GM21447 (cell line): Measurements from ENCODE around the gene ADCY5.

Source experiments
- ATAC-seq: cut with Tn5 transposase; IDR thresholded peaks from one replicate; pipeline ENCODE4 v1.9.1; 2021; ENCODE audit not compliant: unreplicated experiment

ADCY5 gene

DNA sequence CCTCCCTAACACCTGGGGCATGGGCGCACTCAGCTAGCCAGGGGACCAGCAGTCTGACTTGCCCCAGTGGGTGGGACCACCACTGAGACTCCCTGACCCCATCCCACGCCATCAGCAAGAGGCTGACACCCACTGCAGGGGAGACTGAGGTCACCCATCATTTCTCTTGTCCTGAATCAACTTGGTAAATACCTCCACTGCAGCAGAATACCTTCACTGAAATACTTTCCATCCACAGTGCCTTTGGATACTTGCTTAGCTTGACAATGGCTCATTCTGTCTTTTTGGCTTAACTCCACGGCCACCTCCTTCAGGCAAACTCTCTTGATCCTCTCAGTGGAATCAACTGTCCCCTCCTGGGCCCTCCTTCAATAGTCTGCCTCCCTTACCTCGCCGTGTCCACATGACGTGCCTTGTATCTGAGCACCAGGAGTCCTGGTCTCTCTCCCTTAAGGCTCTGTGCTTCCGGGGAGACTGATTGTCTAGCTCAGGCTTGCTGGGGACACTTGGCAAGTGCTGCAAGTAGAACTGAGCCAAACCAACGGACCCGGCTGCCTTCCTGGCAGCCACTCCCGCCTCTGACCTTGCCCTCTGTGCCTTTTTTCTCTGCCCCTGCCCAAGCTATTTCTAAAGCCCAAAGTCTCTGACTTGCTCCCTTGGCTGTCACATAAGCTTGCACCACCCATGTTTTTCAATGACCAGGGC is 119.1 kb downstream of the ADCY5 start:
- no peak for ATAC-seq

DNA sequence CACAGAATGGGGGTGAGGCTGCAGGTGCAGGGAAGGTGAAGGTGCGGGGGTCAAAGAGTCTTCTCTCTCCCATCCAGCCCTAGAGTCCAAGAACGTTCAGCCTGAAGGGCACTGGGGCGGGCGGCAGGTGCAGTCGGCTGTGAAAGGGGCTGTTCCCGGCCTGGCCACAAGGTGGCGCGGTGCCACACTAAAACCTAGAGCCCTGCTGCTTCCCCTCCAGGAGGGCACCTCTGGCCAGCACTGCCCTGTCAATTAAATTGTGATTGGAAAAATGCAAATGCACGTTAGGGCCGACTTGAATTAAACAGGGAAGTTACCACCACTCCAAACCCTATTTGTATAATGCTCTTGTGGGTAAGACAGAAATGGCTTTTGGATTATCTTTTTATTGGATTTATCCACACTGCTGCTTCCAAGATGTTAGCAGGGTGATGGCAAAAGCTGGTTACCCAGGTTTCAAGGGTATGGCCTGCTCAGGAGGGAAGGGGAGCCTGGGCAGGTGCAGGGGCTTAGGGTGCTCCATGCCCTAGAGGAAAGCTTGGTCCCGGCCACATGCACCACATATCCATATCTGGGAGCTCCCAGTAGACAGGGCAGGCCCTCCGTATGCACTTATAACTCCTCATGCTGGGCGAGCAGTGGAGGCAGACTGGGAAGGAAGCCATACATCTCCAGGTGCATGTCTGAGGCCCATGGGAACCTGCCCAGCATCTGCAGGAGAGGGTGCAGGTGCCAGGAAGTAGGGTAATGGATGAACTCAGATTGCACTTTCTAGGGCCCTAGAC is 119.8 kb downstream of the ADCY5 start:
- no peak for ATAC-seq

- no peak for ATAC-seq
Measured at GRCh38 chr3:123327956-123328850, 120.7 kb downstream of the ADCY5 start.

GRCh38 chr3:123327480-123327879 is 121.4 kb downstream of the ADCY5 start:
- no peak for ATAC-seq

DNA sequence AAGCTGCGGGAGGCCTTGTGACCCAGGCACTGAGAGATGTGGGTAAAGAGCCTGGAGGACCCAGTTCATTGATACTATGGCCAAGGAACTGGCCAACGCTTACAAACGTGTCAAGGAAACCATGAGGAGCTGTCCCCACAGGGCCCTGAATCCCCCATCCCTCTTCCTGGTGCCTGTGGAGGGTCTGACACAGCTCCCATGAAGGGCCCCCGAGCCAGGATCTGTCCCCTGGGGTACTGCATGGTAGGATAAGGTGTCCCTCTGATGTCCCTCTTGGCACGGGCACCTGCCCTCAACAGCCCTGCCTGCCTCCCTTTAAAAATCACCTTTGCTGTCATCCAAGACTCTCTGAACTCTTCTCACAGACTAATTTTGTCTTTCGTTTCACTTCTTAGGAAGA is 122.4 kb downstream of the ADCY5 start:
- ATAC-seq, result no peak

GRCh38 chr3:123325766-123326256 is 123.1 kb downstream of the ADCY5 start:
- no peak for ATAC-seq

DNA sequence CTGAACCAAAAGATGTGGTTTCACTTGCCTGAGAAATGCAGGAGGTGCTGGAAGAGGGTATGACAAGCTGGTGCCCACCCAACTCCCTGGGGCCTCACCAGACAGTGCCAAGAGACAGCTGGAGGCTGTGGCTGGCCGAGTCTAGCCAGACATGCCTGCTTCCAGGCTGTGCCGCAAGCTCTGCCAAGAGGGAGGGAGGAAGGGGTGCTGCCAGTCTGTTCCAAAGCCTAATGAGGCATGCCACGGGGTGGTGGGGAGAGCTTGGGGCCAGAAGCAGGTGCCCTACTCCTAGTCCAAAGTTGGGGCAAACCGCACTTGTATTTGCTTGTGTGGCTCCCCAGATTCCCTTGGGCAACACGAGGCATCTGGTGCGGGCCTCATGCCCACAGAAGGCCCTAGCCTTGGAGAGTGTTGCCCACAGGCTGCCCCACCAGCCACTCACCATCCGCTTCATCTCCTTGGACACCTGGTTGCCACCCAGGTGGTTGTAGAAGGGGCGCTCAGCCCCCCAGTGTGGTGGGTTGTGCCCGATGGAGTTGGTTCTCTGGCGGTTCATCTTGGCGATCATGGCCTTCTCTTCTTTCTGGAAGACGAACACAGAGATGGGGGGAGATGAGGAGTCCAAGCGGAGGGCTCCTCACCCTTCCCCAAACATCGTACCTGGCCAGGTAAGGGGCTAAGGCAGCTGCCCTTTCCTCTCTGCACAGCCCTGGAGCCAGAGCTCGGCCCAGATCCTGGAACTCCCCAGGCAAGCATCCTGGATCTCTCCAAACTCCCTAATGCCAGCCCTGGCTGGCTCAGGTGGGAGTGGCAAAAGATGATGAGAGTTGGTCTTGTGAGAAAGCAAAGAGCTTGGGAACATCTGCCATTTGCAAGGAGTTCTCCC is 123.8 kb downstream of the ADCY5 start:
- no peak for ATAC-seq

DNA sequence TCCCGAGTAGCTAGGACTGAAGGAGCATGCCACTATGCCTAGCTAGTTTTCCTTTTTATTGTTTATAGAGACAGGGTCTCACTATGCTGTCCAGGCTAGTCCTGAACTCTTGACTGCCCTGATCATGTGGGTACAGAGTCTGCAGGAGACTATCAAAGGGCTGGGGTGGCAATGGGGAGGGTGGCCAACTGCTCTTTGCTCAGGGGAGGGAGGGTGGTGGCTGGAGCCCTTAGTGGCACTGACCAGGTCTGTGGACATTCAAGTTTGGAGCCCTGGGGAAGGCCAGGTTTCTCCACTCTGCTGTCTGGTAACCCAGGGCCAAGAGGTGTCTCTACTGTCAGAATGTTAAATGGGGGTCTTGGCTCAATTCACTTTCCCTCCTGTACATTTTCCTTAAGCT is 125.1 kb downstream of the ADCY5 start:
- no peak for ATAC-seq

DNA sequence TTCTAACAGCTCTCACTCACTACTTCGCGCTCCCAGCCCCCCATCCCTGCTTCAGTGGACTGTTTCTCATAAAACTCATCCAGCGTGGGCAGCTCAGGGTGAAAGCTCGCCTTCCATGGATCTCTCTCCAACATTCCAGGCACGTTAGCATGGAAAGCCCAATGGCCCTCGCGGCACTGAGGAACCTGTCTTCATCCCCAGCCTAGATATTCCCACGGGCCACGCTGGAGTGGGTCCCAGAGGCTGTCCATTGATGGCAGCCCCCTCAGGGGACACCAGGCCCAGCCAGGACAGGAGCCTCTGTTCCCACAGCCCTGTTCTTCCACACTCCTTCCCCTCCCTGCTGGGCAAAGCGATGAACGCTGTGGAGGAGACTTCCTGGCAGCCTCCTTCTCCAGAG is 126.0 kb downstream of the ADCY5 start:
- no peak for ATAC-seq

- no peak for ATAC-seq
Measured at GRCh38 chr3:123321806-123322205, 127.1 kb downstream of the ADCY5 start.

- ATAC-seq, result no peak
Measured at GRCh38 chr3:123320221-123320620, 128.7 kb downstream of the ADCY5 start.

DNA sequence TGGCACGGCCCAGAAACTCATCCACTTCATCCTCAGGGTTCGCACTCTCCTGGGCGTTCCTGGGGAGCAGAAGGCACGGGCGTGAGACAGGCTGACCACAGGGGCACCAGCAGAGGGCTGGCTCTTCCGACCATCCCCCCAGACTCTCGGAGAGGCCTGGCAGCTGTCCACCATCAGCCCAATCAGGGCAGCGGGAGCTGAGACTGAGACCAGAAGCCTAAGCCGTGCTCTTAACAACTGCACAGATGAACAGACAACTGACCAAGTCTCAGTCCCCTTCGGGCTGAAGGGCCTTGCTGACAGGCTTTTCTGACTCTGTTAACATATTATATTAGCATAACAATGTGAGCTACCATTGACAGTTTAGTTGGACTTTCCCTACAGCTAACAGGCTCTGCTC is 129.1 kb downstream of the ADCY5 start:
- ATAC-seq, result no peak

DNA sequence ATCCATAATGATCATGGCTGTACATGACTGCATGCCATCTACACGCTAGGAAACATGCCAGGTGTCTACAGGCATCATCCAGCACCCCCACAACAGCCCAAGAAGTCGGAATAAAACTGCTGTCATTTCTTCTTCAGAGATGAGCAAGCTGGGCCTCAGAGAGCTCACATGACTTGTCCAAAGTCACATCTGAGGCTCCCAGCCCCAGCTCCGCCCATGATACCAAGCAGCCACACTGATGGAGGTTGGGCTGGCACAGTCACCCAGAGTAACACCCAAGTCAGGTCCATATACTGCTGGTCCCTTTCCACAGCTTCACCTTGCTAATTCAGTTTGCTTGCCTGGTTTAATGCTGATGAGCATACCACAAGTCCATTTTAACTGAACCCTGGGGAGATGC is 130.5 kb downstream of the ADCY5 start:
- no peak for ATAC-seq

DNA sequence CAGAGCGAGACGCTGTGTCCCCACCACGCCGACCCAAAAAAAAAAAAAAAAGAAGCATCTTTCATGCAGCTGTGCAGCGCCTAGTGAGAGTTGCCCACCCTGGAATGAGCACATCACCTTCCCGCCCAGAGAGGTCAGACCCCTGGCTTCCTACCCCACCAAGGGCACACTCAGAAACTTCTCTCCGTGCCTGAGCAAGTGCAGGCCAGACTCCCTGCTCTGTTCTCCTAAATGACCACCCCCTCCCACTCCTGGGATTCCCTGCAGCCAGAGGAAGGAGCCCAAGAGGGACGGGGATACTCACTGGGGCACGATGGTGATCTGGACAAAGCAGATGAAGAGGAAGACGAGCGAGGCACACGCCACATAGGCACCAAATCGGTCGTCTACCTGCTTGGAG is 131.2 kb downstream of the ADCY5 start:
- ATAC-seq, result no peak

- ATAC-seq, result no peak
Measured at GRCh38 chr3:123315271-123315595, 133.7 kb downstream of the ADCY5 start.

DNA sequence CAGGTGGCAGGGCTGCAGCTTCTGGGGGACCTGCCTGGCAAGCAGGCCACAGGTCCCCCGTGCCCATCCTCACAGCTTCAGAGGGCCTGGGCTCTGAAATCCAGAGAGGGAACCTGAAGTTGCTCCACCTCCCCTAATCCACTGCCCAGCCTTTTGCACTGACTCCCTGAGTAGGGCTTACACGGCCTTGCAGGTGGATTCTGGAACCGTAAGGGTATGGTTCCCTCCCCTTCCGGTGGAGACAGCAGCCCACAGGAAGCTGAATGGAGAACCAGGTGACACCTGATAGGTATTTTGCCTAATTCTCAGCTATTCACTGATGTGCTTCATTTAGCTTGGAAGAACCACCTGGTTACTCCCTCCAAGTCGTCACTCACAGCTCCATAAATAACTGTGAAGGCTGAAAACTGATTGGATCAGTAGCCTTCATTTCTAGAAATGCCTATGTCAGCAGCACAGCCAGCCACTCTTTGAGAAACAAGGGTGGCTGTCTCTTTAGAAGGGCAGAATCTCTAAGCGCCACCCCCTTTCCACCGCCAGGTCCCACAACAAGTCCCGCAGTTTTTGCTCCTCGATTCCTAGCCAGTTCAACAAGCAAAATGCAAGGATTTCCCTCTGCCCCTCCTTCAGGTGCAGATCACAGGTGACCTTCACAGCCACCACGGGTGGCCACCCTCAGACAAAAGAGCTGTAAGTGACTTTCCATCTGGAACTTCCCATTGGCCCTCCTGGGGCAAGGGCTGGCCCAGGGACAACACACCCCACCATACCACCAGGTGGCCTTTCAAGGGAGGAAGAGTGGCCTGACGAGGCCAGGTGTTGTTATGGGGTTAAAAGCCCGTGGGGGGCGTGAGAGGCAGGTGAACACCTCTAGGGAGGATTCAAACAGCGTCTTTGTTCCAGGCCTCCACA is 134.3 kb downstream of the ADCY5 start:
- ATAC-seq, result no peak

GRCh38 chr3:123313889-123314288 is 135.0 kb downstream of the ADCY5 start:
- no peak for ATAC-seq

GRCh38 chr3:123312331-123313265 is 136.3 kb downstream of the ADCY5 start:
- no peak for ATAC-seq
